T-helper 22 cell (primary cell): ENCODE data around the gene ECHDC3.

ENCODE experiments used
- DNase-seq: peaks from one replicate; pipeline ENCODE4 v3.0.0-alpha.2; 2020; ENCODE audit warnings: low read depth

Gene ECHDC3

GRCh38 chr10:11750420-11750819 lies 8.2 kb downstream of the ECHDC3 start:
- DNase-seq: no peak

GRCh38 chr10:11754173-11754572 lies 12.0 kb downstream of the ECHDC3 start:
- no peak for DNase-seq

- no peak for DNase-seq
These were observed 12.4 kb downstream of the ECHDC3 start for GRCh38 chr10:11754620-11755019.

- no peak for DNase-seq
These were observed 13.5 kb downstream of the ECHDC3 start for GRCh38 chr10:11755512-11756263.

- no peak for DNase-seq
These were observed 14.7 kb downstream of the ECHDC3 start for GRCh38 chr10:11756766-11757315.

GRCh38 chr10:11757454-11757820 lies 15.3 kb downstream of the ECHDC3 start:
- DNase-seq: no peak

- peak; percentile 48 for DNase-seq
These were observed 15.8 kb downstream of the ECHDC3 start for GRCh38 chr10:11757821-11758463.

GRCh38 chr10:11758527-11759236 lies 16.5 kb downstream of the ECHDC3 start:
- no peak for DNase-seq

- DNase-seq: no peak
These were observed 17.2 kb downstream of the ECHDC3 start for GRCh38 chr10:11759347-11759746.

- no peak for DNase-seq
These were observed 18.0 kb downstream of the ECHDC3 start for GRCh38 chr10:11760151-11760550.

- DNase-seq: no peak
These were observed 18.7 kb downstream of the ECHDC3 start for GRCh38 chr10:11760861-11761260.

- DNase-seq: no peak
These were observed 19.2 kb downstream of the ECHDC3 start for GRCh38 chr10:11761431-11761830.

GRCh38 chr10:11762706-11763500 lies 20.7 kb downstream of the ECHDC3 start:
- no peak for DNase-seq

GRCh38 chr10:11763501-11763861 lies 21.3 kb downstream of the ECHDC3 start:
- no peak for DNase-seq

- DNase-seq: no peak
These were observed 23.0 kb downstream of the ECHDC3 start for GRCh38 chr10:11765141-11765540.

- DNase-seq: no peak
These were observed 30.6 kb downstream of the ECHDC3 start for GRCh38 chr10:11772575-11773288.

- DNase-seq: no peak
These were observed 31.7 kb downstream of the ECHDC3 start for GRCh38 chr10:11773761-11774441.

- DNase-seq: no peak
These were observed 33.2 kb downstream of the ECHDC3 start for GRCh38 chr10:11775412-11775811.

- no peak for DNase-seq
These were observed 33.9 kb downstream of the ECHDC3 start for GRCh38 chr10:11776080-11776479.

- no peak for DNase-seq
These were observed 38.9 kb downstream of the ECHDC3 start for GRCh38 chr10:11781114-11781513.
